ENCODE data around the gene CHMP6.

Gene CHMP6

DNA sequence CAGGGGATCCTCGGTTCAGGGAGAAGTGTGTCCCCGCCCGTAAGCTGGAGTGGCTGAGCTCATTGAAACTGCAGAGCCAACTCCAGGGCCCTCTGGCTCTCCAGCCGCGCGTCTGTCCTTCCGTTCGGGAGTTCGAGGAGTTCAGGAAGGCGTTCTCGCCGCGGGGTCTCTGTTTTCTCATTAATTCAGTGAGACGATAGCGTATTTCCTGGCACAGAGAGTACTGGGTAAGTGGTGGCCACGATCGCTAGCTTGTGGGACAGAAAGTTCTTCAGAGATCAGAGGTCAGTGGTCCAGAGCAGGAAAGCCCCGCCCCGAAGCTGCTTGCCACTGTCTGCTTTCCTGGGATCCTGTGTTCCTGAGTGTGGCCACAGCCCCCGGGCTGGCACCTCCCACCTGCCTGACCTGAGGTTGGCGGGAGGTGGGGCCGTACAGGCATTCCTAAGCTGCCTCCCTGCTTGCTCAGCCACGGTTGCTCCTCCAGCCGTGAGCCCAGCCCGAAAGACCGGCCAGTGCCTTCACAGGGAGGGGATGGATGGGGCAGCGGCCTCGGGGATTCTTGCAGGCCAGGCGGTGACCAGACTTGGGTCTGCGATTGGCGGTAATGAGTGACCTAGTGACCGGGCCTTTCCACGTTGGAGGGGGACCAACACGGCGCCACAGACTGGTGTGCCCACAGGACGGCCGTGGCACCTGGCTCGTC is 52.2 kb downstream of the CHMP6 start:
- no peak for DNase-seq (ENCODE audit: low spot score)

DNA sequence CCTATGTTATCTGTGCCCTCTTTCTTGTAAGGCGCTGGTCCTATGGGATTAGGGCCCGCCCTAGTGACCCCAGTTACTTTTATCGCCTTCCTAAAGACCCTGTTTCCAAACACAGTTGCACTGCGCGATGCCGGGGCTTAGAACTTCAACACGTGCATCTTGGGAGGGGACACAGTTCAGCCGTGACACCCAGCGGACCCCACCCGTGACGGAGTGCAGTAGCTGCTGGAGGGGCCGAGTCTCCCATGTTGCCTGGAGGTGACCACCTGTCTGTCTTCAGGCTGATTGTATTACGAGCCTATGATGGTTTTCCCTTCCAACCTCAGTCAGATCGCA is 52.8 kb downstream of the CHMP6 start:
- no peak for DNase-seq (ENCODE audit: low spot score)

DNA sequence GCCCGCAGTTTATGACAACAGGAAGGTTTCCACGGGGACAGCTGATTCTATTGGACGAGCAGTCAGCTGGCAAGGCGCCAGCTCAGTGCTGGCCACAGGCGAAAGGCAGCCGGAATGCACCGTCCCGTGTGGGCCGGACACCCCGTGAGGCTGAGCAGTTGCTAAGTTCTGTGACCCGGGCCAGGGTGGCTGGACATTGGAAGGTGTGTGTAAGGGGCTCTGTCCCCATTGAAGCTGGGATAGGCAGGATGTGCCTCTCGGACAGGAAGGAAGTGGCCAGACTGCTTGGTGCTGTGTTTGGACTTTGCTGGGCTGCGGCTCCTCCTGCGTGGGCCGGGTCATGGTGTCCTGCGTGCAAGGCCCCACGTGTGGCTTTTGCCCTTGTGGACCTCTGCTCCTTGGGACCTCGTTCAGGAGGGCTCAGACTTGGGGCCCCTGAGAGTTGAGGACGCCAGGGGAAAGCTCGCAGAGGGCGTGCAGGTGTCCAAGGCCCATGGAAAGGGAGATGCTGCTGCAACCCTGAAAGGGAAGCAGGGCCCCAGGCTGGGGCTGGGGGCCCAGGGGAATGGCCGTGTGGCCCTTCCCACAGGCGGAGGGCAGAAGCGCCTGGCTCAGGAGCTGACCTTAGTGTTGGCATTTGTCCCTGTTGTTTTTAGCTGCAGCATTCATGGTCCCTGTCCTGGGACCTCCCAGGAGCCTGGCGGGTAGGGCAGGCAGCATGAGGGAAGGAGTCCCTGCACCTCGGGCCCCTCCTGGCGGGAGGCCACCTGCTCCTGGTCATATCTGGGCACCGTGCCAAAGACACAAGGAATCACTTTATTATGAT is 53.3 kb downstream of the CHMP6 start:
- DNase-seq (ENCODE audit: low spot score) = peak; percentile 75

DNA sequence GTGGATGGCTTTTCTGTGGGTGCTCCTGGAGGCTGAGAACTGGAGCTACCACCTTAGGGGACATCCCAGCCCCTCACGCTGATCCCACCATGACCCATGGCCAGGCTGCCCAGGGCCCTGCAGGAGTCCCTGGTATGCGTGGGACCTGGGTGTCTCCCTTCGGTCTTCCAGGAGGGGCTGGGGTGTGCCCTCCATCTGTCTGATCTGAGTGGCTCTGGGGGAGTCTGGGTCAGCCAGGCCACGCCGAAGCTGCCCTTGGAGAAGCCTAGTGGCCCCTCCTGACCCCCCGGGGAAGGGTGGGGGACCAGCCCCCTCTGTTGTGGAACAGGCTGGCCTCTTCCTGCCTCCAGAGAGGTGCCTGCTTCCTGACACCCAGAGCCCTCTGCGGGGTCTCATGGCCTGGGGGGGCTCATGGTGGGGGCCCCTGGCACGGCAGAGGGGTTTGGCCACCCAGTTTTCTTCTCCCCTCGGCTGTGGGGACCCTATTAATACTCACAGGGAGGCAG is 54.0 kb downstream of the CHMP6 start:
- DNase-seq (ENCODE audit: low spot score) = no peak

DNA sequence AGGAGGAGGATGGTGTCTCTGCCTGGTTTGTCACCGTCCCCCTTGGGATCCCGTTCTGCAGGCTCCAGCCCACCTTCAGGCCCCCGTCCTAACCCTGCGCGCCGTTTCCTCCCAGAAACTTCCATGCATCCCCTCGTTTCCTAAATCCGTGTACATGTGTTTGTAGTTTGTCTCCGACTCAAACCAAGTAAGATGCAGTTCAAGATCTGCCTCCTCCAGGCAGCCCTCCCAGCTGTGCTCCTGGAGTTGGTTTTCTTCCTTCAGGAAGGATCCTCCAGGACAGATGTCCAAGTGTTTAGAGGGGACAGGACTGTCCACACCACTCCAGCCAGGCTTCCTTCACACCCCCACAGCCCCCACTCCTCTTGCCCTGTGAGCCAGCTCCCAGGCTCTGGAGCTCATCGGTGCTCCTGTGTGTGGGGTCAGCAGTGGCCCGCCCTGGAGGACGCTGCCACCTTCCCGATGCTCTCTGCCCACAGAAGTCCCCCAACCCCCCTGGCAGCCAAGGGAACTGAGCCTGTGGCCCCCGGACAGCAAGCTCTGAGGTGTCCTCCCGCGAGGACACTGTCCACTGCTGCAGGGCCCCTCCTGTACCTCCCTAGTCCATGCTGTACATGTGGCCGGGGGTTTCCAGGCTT is 54.6 kb downstream of the CHMP6 start:
- no peak for DNase-seq (ENCODE audit: low spot score)

DNA sequence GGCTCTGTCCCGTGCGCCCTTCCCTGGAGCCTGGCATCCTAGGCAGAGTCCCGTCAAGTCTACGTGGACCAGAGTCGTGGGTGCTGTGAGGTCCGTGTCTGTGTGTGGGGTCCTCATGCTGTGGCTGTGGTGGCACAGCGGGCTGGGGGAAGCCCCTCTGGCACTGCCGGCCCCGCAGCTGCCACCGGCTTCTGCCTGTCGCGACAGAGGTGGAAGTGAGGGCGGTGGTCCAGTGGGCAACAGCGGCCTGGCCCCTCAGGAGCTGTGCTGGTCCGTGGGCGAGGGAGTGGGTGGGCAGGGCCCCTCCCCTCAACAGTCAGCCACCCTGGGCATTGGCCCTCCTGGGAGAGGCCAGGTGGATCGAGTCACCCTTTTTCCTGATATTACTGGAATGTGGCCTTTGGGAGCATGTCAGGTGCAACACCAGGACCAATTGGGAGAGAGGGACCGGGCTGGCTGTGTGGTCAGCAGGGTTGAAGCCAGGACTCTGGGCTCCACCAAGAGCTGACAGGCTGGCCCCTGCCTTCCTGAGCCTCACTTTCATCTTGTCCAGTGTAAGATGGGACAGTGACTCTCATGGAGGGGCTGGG is 55.2 kb downstream of the CHMP6 start:
- no peak for DNase-seq (ENCODE audit: low spot score)

DNA sequence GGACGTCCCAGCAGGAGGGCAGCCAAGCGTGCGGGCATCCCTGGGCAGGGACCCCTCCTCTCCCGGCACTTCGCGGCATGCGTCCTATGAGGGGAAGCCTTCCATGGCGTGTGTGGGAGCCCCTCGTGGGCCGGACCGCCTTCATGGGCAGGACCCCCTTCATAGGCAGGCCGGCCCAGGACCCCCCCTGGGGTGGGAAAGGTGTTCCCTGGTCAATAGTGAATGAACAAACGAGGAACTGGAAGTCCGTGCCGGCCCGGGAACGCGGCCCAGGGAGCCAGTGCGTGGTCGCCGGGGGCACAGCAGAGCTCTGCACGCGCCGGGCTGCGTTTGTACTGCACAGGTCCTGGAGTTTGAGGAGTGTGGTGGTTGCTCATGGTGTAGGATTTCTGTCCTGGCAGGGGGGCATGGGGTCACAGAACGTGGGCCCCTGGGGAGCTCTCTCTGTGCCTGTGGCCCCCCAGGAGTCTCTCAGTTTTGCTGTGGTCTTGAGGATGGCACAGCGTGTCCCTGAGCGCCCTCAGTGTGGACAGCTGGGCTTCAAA is 57.3 kb downstream of the CHMP6 start:
- no peak for DNase-seq (ENCODE audit: low spot score)

DNA sequence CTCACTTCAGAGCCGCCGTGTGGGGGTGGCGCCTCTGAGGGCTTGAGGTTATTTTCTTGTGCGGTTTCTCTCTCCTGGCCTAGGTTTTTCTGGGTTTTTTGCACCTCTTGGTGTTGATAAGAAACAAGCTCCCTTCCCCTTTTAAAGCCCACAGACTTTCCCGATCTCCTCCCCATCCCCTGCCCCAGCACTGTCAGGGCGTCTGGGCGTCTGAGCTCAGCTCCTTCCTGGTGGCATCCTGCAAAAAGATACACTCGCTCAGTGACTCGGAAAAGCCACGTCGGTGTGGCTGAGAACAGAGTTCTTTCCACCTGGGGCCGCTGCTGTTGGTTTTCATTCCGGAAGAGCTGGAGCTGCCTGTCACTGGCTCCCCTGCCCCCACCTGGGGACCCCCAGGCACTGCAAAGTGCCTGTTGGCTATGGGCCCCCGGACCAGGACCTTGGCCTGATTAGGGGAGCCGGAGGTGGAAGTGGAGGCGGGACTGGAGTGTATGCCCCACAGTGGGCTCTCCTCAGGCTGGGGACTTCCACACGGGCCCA is 57.8 kb downstream of the CHMP6 start:
- DNase-seq (ENCODE audit: low spot score) = no peak
